ENCODE results near the gene PRRC2B.

Gene PRRC2B

DNA sequence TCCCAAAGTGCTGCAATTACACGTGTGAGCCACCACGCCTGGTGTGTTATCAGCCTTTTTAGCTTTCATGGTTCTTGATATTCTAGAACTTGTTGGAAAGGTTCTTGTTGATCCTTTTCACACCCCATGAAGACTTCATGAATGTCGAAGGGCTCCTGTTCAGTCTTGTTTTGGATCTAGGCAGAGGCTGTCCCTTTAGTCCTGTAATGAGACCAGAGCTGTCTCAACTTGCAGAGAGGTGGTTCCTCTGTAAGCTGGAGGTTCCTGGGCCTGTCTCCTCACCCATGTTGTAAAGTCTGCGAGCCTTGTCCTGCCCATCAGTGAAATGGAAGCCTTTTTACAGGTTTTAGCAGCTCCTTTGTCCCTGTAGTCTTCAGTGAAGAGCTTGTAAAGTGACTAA lies 38.2 kb downstream of the PRRC2B start:
- TF ChIP-seq, protein P1, sequence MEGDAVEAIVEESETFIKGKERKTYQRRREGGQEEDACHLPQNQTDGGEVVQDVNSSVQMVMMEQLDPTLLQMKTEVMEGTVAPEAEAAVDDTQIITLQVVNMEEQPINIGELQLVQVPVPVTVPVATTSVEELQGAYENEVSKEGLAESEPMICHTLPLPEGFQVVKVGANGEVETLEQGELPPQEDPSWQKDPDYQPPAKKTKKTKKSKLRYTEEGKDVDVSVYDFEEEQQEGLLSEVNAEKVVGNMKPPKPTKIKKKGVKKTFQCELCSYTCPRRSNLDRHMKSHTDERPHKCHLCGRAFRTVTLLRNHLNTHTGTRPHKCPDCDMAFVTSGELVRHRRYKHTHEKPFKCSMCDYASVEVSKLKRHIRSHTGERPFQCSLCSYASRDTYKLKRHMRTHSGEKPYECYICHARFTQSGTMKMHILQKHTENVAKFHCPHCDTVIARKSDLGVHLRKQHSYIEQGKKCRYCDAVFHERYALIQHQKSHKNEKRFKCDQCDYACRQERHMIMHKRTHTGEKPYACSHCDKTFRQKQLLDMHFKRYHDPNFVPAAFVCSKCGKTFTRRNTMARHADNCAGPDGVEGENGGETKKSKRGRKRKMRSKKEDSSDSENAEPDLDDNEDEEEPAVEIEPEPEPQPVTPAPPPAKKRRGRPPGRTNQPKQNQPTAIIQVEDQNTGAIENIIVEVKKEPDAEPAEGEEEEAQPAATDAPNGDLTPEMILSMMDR (conservative IDR thresholded peaks at IDR 0.05; ENCODE audit: low read depth): no peak
- peak; percentile 50 for DNase-seq (ENCODE audit: low spot score)
- ChIA-PET POLR2A (ENCODE audit: low non-redundant PET) (interaction anchor here (0.6 kb wide), 1 partner anchor 21 kb away, joined by 3 read pairs; no protein-coding TSS in a partner anchor), CTCF (interaction anchor here (1.1 kb wide), 1 partner anchor 82 kb away, joined by 4 read pairs; no protein-coding TSS in a partner anchor)
- peak overlapping the region; percentile 79 for H3K27ac ChIP-seq

DNA sequence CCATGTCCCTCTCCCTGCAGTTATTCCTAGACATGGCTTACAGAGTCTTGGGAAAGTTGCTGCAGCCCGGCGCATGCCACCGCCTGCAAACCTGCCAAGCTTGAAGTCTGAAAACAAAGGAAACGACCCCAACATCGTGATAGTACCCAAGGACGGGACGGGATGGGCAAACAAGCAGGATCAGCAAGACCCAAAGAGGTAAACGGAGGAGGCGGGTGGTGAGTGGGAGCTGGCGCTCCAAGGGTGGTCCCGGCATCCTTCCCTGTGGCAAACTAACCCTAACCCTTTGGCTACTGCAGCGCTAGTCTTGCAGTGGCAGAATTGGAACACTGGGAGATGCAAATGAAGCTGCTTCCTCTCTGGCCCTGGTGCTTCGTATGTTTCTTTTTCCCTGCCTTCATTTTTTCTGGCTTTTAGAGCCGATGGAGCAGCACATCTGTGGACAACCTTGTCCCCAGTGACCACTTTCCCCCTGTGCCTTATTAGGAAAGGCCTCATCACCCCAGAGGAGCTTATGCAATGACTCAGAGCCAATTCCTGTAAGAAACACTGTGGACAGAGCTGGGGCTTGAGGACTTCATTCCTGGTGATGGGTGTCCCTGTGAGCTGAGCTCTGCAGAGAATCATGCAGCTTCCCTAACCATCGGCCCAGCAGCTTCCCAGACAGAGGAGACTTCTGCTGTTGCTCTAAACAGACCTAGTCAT lies 38.9 kb downstream of the PRRC2B start:
- TF ChIP-seq, protein P1 (conservative IDR thresholded peaks at IDR 0.05; ENCODE audit: low read depth): no peak
- peak overlapping the region; percentile 79 for H3K27ac ChIP-seq
- ChIA-PET POLR2A (ENCODE audit: low non-redundant PET) (interaction anchor here (0.6 kb wide), 1 partner anchor 21 kb away, joined by 3 read pairs; no protein-coding TSS in a partner anchor), CTCF (interaction anchor here (0.6 to 1.1 kb wide), 2 partner anchors 82 to 841 kb away, joined by 4 read pairs; no protein-coding TSS in a partner anchor)
- no peak for DNase-seq (ENCODE audit: low spot score)

DNA sequence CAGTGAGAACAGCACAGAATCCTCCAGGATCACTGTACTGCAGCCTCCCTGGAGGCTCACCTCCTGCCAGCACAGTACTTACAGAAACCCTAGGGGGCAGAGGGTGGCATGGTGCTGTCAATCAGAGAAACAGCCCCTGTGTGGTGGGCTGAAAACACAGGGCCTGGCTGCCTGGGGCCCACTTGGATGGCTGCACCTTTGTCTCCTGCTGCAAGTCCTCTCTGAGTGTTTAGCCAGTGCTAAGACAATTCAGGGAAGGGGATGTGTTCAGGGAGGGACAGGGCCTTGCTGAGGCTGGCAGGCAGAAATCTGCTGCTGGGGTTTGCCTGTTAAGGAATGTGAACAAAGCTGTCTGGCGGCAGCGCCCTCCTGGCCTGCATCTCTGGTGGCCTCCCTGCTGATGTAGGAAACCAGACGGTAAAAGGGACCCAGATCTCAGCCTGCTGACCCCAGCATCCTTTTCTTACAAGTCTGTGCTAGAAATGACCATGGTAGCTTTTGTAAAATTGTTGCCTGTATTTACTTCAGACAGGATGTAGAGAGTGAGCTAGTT lies 39.5 kb downstream of the PRRC2B start:
- ChIA-PET CTCF (interaction anchor here (0.6 to 1.0 kb wide), 2 partner anchors 15 to 841 kb away, joined by 4 to 5 read pairs; no protein-coding TSS in a partner anchor), POLR2A (ENCODE audit: low non-redundant PET) (no interaction called here)
- no peak for DNase-seq (ENCODE audit: low spot score)
- H3K27ac ChIP-seq: peak overlapping the region; percentile 79
- TF ChIP-seq, protein P1 (conservative IDR thresholded peaks at IDR 0.05; ENCODE audit: low read depth): no peak

DNA sequence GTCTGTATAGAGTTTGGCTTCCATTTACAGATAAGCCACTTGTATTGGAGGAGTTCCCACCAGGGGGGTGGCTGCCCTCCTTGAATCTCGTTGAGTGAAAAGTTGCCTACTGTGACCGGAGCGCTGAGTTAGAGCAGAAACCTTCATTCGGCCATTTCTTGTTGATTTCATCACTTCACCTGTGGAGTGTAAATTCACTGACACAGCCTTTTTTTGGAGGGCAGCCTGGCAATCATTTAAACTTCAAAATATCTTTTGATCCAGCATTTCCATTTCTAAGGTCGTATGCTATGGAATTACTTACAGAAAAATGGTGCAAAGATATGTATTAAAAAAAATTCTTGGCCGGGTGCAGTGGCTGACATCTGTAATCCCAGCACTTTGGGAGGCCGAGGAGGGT lies 40.8 kb downstream of the PRRC2B start:
- TF ChIP-seq, protein P1 (conservative IDR thresholded peaks at IDR 0.05; ENCODE audit: low read depth): no peak
- ChIA-PET POLR2A (ENCODE audit: low non-redundant PET) (no interaction called here), CTCF (interaction anchor here (0.5 to 1.0 kb wide), 2 partner anchors 13 to 42 kb away, joined by 3 to 5 read pairs; no protein-coding TSS in a partner anchor)
- H3K27ac ChIP-seq: peak overlapping the region; percentile 0; the same call in 1 of the 2 replicates
- no peak for DNase-seq (ENCODE audit: low spot score)

DNA sequence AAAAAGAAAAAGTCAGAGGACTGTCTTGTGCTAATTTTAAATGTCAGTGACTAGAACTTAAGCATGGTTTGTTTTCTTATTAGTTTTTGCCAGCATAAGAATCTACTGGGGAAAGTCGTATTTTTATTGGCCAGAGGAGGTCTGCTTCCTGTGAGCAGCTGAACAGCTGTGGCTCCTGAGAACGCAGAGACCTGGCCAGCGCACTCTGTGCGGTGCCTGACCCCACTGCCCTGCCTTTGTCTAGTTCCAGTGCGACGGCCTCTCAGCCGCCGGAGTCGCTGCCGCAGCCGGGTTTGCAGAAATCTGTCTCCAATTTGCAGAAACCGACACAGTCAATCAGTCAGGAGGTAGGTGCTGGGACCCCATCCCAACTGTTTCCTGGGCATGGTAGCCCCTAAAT lies 42.5 kb downstream of the PRRC2B start:
- H3K27ac ChIP-seq: peak overlapping the region; percentile 2; the same call in 1 of the 2 replicates
- ChIA-PET CTCF (interaction anchor here (0.5 kb wide), 1 partner anchor 268 kb away, joined by 3 read pairs; no protein-coding TSS in a partner anchor), POLR2A (ENCODE audit: low non-redundant PET) (no interaction called here)
- TF ChIP-seq, protein P1 (conservative IDR thresholded peaks at IDR 0.05; ENCODE audit: low read depth): no peak
- no peak for DNase-seq (ENCODE audit: low spot score)

DNA sequence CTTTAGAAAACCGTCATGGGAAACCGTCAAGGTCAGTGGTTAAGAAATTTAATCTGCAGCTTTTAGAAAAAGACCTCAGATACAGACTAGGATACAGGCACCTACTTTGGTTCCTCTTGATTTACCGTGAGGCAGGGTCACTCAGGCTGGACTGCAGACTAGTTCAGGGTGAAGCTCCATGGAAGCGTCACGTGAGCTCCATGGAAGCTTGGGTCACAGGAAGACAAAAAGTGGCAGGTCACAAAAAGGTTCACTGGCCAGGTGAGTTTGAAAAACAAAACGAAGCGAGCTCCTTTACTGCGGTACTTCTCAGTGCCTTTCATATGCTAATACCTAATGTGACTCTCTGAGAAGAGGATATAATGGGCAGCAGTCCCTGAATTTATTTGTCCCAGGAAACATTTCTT lies 43.0 kb downstream of the PRRC2B start:
- ChIA-PET CTCF (interaction anchor here (0.5 kb wide), 1 partner anchor 269 kb away, joined by 3 read pairs; no protein-coding TSS in a partner anchor), POLR2A (ENCODE audit: low non-redundant PET) (no interaction called here)
- TF ChIP-seq, protein P1 (conservative IDR thresholded peaks at IDR 0.05; ENCODE audit: low read depth): no peak
- H3K27ac ChIP-seq: no peak overlapping the region
- DNase-seq (ENCODE audit: low spot score): no peak
